HepG2 (cell line): Measurements from ENCODE around the gene TRIM7. TPM values are rescaled to one million over a fixed set of nuclear protein-coding genes. Genes with fewer than 3 reads are reported as not detected.
A peak's percentile ranks its signal among the peaks of the same experiment; 100 is the strongest.

Experiments
- BATF2 ChIP-seq: sonication (generic); formaldehyde crosslinking; IDR thresholded peaks from 2 replicates; pipeline ENCODE4 v1.8.0; 2022; ENCODE audit warnings: mild to moderate bottlenecking, missing genetic modification reagents, moderate library complexity
- FOXP1 ChIP-seq, 2 experiments: fragments of 450-650 bp in 1 of 2; IDR thresholded peaks; 2 replicates each; pipeline ENCODE4 v1.6.1; 2017 to 2018; ENCODE audit warnings: antibody characterized with exemption in 1 of 2
- HNRNPH1 ChIP-seq: fragments of 200-400 bp; formaldehyde crosslinking; optimal IDR thresholded peaks from 2 replicates; pipeline ENCODE3; 2017; ENCODE audit warnings: mild to moderate bottlenecking, low read depth, low read length
- JARID2 ChIP-seq: sonication (generic); formaldehyde crosslinking; IDR thresholded peaks from 2 replicates; pipeline ENCODE4 v1.8.1; 2023; ENCODE audit warnings: missing genetic modification reagents, inconsistent platforms; ENCODE audit not compliant: insufficient replicate concordance
- KIAA2018 ChIP-seq: sonication (generic); formaldehyde crosslinking; IDR thresholded peaks from 2 replicates; pipeline ENCODE4 v1.5.0; 2020; ENCODE audit warnings: mild to moderate bottlenecking, missing genetic modification reagents, borderline replicate concordance
- MAFG ChIP-seq: sonication (generic); formaldehyde crosslinking; IDR thresholded peaks from 2 replicates; pipeline ENCODE4 v1.5.1; 2020; ENCODE audit warnings: mild to moderate bottlenecking, missing genetic modification reagents
- NFYB ChIP-seq: sonication (generic); formaldehyde crosslinking; IDR thresholded peaks from 2 replicates; pipeline ENCODE4 v1.4.0; 2020; ENCODE audit warnings: missing genetic modification reagents
- REXO4 ChIP-seq: sonication (generic); formaldehyde crosslinking; IDR thresholded peaks from 2 replicates; pipeline ENCODE4 v1.8.0; 2022; ENCODE audit warnings: missing genetic modification reagents, mild to moderate bottlenecking, borderline replicate concordance
- RXRA ChIP-seq: sonication (generic); formaldehyde crosslinking; IDR thresholded peaks from 2 replicates; pipeline ENCODE4 v1.5.1; 2020; ENCODE audit warnings: missing genetic modification reagents
- SP1 ChIP-seq, 2 experiments: fragments of 450-650 bp in 1 of 2; sonication (generic) in 1 of 2; formaldehyde crosslinking in 1 of 2; IDR thresholded peaks; 2 replicates each; pipeline versions ENCODE4 v1.4.0 to v1.6.1; 2016 to 2020; ENCODE audit warnings: missing genetic modification reagents in 1 of 2
- ZBTB43 ChIP-seq: sonication (generic); formaldehyde crosslinking; conservative IDR thresholded peaks from 2 replicates; pipeline ENCODE4 v1.4.0; 2020; ENCODE audit warnings: missing genetic modification reagents
- ZNF160 ChIP-seq: sonication (generic); formaldehyde crosslinking; IDR thresholded peaks from 2 replicates; pipeline ENCODE4 v1.8.0; 2022; ENCODE audit warnings: mild to moderate bottlenecking, inconsistent platforms, missing genetic modification reagents
- ZNF546 ChIP-seq: sonication (generic); formaldehyde crosslinking; conservative IDR thresholded peaks from 2 replicates; pipeline ENCODE4 v1.8.1; 2023; ENCODE audit warnings: mild to moderate bottlenecking, missing genetic modification reagents
- ZNF567 ChIP-seq: sonication (generic); formaldehyde crosslinking; IDR thresholded peaks from 2 replicates; pipeline ENCODE4 v1.8.1; 2023; ENCODE audit warnings: mild to moderate bottlenecking, missing genetic modification reagents, borderline replicate concordance
- ZSCAN25 ChIP-seq: sonication (generic); formaldehyde crosslinking; IDR thresholded peaks from 2 replicates; pipeline ENCODE4 v1.8.0; 2022; ENCODE audit warnings: mild to moderate bottlenecking, missing genetic modification reagents
- polyA plus RNA-seq, 8 experiments: library from polyadenylated mRNA; depleted of rRNA in 3 of 8; stranded (reverse) in 7 of 8; unstranded in 1 of 8; fragments of >200 nt; fragmentation: Illumina TruSeq in 4 of 8; extraction: Trizol in 4 of 8; gene quantifications; 2 replicates each; pipeline versions ENCODE4 v1.2.1 to v1.2.3, GENCODE V29; 2011 to 2016; ENCODE audit warnings: low read depth in 4 of 8, missing spikeins in 1 of 8, mixed read lengths in 1 of 8; ENCODE audit not compliant: insufficient read depth in 1 of 8
- total RNA-seq, 5 experiments: library from RNA; depleted of rRNA; stranded (reverse); fragments of >200 nt; fragmentation: Illumina TruSeq; extraction: Trizol; gene quantifications; 2 replicates each; pipeline ENCODE4 v1.2.3, GENCODE V29; 2016; ENCODE audit warnings: low read depth in 1 of 5
- TF ChIP-seq, protein P1 (sequence below): sonication (generic); formaldehyde crosslinking; IDR thresholded peaks from 2 replicates; pipeline ENCODE4 v1.9.0; 2021; ENCODE audit warnings: missing genetic modification reagents, borderline replicate concordance

TRIM7 gene
- total and polyA plus RNA-seq, 2 of the 13 experiments (the other 11 are each of a cell fraction or from before 2014, with no cell fraction given), result 0.13 TPM; not detected in 1

- TF ChIP-seq SP1 (IDR thresholded peaks at IDR 0.05), result no peak
- TF ChIP-seq SP1 (CRISPR knock-in tag; IDR thresholded peaks at IDR 0.05), result peak; percentile 61; the same call in 1 of the 2 replicates
- peak; percentile 76; the same call in 1 of the 2 replicates for TF ChIP-seq ZNF546 (CRISPR knock-in tag)
- TF ChIP-seq, protein P1, sequence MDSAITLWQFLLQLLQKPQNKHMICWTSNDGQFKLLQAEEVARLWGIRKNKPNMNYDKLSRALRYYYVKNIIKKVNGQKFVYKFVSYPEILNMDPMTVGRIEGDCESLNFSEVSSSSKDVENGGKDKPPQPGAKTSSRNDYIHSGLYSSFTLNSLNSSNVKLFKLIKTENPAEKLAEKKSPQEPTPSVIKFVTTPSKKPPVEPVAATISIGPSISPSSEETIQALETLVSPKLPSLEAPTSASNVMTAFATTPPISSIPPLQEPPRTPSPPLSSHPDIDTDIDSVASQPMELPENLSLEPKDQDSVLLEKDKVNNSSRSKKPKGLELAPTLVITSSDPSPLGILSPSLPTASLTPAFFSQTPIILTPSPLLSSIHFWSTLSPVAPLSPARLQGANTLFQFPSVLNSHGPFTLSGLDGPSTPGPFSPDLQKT, result peak; percentile 67; the same call in 1 of the 2 replicates
- TF ChIP-seq MAFG (CRISPR knock-in tag), result no peak
- no peak for TF ChIP-seq ZBTB43
- peak; percentile 76 for TF ChIP-seq ZNF160 (CRISPR knock-in tag)
- no peak for TF ChIP-seq ZNF567 (CRISPR knock-in tag)
- no peak; the same call in 1 of the 2 replicates for TF ChIP-seq NFYB (CRISPR knock-in tag)
- TF ChIP-seq HNRNPH1, result no peak
- TF ChIP-seq REXO4 (CRISPR knock-in tag), result no peak
- TF ChIP-seq RXRA (CRISPR knock-in tag), result peak; percentile 11; the same call in 1 of the 2 replicates
- TF ChIP-seq KIAA2018 (CRISPR knock-in tag), result peak; percentile 21; the same call in 1 of the 2 replicates
- TF ChIP-seq BATF2, result 0 out of 2 replicates have a peak, but pooled peaks have one; percentile 52
- 0 out of 2 replicates have a peak, but pooled peaks have one; percentile 61 for TF ChIP-seq ZSCAN25 (CRISPR knock-in tag)
- TF ChIP-seq FOXP1 (IDR thresholded peaks at IDR 0.05), result no peak
- no peak for TF ChIP-seq FOXP1 (CRISPR knock-in tag; IDR thresholded peaks at IDR 0.05)
- TF ChIP-seq JARID2 (CRISPR knock-in tag), result no peak
These were observed 13.3 kb downstream of the TRIM7 start (continued) for GRCh38 chr5:181191526-181192336.
